NCI-H460 (cell line): Measurements from ENCODE around the gene SIX1. TPM values are rescaled to one million over a fixed set of nuclear protein-coding genes. Genes with fewer than 3 reads are reported as not detected.

Source experiments
- DNase-seq: peaks from one replicate; pipeline ENCODE4 v3.0.0-alpha.2; 2016; ENCODE audit warnings: low read depth; ENCODE audit errors: extremely low read depth
- total RNA-seq: library from RNA; depleted of rRNA; stranded (reverse); fragments of >200 nt; shearing (Covaris generic); gene quantifications from 2 replicates; pipeline ENCODE4 v1.2.3, GENCODE V29; 2014

SIX1 gene
- total RNA-seq, 1 experiment from 2014 or later: 8.4 TPM

GRCh38 chr14:60655898-60656685 is 6.8 kb upstream of the SIX1 start:
- DNase-seq: no peak

GRCh38 chr14:60655119-60655897 is 6.0 kb upstream of the SIX1 start:
- no peak for DNase-seq

- no peak for DNase-seq
Observed at GRCh38 chr14:60654334-60654821, 5.1 kb upstream of the SIX1 start.

- DNase-seq: no peak
Observed at GRCh38 chr14:60653701-60654161, 4.5 kb upstream of the SIX1 start.

GRCh38 chr14:60652674-60653651 is 3.7 kb upstream of the SIX1 start:
- no peak for DNase-seq

- DNase-seq: no peak
Observed at GRCh38 chr14:60651796-60652673, 2.8 kb upstream of the SIX1 start.

GRCh38 chr14:60651086-60651795 is 2.0 kb upstream of the SIX1 start:
- no peak for DNase-seq

GRCh38 chr14:60650373-60650961 is 1.2 kb upstream of the SIX1 start:
- no peak for DNase-seq

- no peak for DNase-seq
Observed at GRCh38 chr14:60649875-60650372, 647 bp upstream of the SIX1 start.

- DNase-seq: no peak
Observed at GRCh38 chr14:60648249-60648933, 886 bp downstream of the SIX1 start.

- no peak for DNase-seq
Observed at GRCh38 chr14:60647837-60648248, 1.4 kb downstream of the SIX1 start.

GRCh38 chr14:60647081-60647836 is 2.0 kb downstream of the SIX1 start:
- DNase-seq: no peak

- no peak for DNase-seq
Observed at GRCh38 chr14:60646226-60646818, 3.0 kb downstream of the SIX1 start.

GRCh38 chr14:60645126-60645741 is 4.0 kb downstream of the SIX1 start:
- DNase-seq: no peak

- no peak for DNase-seq
Observed at GRCh38 chr14:60644666-60645065, 4.6 kb downstream of the SIX1 start.
